GM21529 (cell line): Measurements from ENCODE around the gene C1QL3.

Experiments
- ATAC-seq: cut with Tn5 transposase; IDR thresholded peaks from one replicate; pipeline ENCODE4 v1.9.1; 2021; ENCODE audit not compliant: unreplicated experiment

The C1QL3 gene

DNA sequence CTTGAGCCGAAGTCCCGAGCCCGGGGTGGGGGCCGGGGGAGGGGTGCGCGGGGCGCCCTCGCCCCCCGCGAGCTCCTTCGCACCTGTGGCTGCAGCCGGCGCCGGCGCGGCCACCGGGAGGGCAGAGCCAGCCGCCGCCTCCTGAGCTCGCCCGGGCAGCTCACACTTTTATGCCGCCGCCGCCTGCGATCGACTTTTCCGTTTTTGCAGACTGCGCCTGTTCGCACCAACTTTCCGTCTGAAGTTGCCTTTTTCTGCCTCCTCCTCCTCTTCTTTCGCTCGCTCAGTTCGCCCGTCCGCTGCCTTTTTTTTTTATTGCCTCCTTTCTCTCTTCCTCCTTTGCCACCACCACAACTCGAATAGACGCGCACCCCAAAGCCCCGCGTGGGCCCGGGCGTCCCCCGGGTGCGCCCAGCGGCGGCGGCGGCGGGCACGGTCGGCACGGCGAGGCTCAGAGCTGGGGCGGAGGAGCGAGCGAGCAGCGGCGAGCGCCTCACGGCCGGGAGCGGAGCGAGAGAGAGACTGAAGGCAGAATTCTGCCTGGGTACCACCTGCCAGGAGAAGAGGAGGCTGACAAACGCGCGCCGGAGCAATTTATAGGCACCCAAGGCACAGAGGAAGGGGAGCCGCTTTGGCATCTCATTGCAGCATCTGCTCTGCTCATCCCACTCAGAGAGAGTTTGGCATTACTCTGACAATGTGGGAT, at the start of gene C1QL3:
TSS of gene C1QL3 (minus strand) at position 569 of the 706 bp plus-strand sequence. CDS start 814 bp downstream, outside the sequence.
- ATAC-seq = peak; percentile 26

DNA sequence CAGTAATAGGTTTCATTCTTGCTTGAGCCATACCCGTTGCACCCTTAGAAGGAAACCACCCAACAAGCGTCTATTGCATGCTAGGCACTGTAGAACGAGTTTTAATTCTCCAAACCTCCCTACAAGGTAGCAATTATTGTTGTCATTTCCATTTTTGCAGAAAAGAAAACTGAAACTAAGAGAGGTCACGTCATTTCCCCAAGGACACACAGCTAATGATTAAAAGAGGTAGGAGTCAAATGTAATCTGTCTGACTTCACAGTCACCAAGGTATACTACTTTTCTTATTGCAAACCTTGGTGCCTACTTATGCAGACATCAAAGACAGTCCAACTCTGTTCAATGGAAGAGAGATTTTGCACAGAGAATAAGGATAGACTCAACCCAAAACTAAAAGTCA, 49.1 kb upstream of the C1QL3 start:
- peak; percentile 90 for ATAC-seq

DNA sequence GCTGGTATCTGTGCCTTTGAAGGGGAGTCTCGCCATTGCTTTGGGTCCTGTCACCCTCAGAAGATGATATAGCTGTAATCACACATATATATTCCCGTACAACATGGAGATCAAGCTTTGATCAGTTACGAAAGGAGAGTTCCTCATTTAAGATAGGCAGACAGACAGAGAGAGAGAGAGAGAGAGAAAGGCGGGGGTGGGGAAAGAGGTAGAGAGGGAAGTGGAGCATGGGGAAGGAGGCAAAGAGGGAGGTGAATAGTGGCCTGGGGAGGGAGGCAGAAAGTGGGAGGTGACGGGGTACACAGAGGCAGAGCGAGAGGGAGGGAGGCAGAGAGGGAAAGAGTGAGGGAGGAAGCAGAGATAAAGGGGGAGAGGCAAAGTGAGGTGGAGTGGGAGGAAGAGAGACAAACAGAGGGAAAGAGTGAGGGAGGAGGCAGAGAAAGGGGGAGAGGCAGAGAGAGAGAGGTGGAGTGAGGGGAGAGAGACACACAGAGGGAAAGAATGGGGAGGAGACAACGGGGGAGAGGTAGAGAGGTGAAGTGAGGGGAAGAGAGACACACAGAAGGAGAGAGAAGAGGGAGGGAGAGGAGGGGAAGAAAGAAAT, 44.6 kb upstream of the C1QL3 start:
- no peak for ATAC-seq

DNA sequence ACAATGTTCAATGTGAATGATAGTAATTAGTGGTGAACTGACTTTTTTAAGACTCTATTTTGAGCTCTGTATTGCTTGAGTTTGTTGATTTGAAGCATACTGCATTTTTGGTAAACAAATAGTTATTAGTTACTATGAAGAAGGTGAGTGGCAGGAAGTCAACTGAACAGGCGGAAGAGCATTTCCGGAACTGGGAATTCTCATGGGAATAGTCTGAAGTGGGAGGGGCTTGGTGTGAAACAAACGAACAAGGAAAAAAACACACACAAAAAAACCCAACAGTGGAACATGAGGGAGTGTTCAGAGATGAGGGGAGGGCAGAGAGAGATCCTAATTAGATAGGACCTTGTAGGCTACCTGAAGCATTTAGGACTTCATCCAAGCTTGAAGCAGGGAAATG, 43.9 kb upstream of the C1QL3 start:
- no peak for ATAC-seq

DNA sequence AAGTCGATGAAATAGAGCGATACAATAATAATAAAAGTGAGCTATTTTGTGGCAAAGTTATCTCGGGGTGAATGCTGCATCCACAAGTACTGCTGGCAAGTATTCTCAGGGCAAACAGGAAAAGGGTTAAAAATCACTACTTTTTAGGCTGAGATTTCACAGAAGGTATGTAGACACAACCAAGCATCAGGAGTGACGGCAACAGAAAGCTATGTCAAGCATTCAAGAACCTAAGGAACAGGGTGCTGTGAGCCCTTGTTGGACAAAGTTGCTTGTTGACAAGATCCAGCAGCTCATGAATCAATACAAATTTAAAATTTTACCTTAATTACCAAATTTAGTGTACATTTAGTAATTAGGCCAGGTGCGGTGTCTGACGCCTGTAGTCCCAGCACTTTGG, 41.2 kb upstream of the C1QL3 start:
- no peak for ATAC-seq

DNA sequence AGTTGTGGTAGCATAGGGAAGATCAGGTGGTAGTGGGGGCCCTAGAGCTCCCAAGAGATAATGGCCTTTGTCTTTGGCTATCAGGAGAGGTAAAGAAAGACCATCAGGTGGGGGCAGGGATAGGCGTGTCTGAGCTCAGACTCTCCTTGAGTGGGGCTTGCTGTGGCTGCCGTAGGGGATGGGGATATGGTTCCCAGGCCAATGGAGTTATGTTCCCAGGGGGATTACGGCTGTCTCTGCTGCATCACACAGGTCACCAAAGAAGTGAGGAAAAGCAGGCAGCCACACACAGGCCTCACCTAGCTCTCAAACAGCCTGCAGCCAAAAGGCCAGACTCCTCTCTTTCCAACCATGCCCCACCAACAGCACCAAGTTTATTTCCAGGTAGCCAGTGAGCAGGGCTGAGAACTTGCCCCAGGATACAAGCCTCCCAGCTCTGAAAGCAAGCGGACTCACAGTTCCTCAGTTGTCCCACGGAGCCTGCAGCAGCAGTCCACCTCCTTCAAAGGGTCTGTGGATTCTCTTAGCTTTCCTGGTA, 37.6 kb upstream of the C1QL3 start:
- no peak for ATAC-seq

DNA sequence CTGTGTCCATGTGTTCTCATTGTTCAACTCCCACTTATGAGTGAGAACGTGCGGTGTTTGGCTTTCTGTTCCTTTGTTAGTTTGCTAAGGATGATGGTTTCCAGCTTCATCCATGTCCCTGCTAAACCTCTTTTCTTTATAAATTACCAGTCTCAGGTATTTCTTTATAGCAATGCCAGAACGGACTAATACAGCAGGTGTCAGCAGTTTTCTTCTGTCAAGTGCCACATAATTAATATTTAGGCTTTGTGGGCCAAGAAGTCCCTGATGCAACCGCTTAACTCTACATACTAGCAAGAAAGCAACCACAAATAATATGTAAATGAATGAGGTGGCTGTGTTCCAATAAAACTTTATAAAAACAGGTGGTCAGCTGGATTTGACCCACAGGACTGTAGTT, 26.3 kb upstream of the C1QL3 start:
- no peak for ATAC-seq

DNA sequence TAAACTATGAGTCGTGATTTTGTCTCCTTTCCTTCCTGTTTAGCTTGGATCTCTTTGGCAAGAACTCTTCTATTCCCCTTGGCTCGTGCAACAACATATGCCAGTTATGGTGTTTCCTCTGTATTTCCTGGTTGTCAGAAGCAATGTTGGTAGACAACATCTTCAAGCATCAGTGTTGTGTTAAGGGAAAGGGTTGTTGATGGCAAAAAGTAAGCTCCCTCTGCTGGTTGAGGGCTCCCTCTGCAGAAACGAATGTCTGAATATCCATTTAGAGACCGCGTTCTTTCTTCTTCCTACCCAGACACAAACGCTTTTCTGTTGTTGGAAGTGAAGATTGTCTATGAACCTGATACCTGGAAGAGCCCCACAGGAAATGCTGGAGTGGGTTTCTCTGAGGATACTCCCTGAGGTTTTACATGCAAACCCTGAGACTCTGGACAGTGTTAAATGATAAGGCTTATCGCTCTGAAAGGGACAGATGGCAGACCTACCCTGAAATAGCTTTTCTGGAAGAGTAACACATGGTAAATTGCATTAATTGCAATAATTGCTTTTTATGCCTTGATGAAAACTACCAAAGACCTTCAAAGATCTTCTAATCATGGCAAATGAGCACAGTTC, 23.5 kb upstream of the C1QL3 start:
- ATAC-seq = peak; percentile 62

DNA sequence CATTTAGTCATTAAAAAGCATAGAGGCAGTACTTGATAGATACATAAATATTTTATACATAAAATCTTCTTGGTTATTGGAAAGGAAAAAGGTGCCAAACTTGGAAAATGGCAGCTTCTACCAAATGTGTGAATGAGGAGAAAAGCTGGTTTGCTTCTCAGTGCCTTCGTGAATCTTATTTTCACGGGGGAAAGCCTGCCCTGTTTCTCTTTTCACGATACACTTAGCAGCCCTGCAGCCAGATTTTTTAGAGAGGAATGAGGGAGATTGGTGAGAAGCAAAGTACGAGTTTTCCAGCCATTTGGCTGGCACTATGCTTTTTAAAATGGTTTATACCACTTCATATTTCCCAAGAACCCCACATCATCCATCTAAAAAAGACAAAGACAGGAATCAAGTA, 22.9 kb upstream of the C1QL3 start:
- no peak for ATAC-seq

DNA sequence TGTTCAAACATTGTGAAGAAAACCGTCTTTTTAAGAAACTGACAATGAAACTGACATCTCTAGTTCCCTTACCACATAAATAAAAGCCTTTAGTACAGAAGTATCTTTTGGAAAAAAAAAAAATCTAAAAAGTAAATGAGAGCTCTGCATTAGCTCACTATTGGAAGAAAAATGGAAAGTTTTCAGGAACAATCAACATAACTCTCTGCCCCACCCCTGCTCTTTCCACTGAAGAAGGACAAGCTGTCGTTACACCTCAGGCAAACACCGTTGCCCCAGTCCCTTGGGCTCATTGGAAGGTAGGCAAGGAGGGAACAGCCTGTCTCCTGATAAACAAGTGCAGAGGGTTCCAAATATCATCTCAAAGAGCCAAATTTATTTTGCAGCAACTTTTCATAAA, 22.4 kb upstream of the C1QL3 start:
- ATAC-seq = no peak

DNA sequence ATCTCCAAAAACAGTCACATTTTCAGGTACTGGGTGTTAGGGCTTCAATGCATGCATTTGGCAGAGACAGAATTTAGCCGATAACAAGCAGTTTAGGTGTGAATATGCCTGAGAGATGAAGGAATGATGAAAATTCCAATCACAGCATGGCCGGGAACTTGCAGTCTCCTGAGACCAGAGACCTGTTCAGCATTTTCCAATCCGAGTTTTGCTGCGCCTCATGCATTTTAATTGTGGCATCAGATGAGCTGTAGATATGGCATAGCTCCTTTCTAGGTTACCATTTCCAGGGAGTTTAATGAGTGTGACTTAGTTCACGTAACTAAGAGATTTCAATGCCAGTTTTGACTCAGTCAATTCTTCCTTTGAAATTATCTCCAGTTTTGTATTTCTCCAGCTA, 14.5 kb upstream of the C1QL3 start:
- no peak for ATAC-seq

DNA sequence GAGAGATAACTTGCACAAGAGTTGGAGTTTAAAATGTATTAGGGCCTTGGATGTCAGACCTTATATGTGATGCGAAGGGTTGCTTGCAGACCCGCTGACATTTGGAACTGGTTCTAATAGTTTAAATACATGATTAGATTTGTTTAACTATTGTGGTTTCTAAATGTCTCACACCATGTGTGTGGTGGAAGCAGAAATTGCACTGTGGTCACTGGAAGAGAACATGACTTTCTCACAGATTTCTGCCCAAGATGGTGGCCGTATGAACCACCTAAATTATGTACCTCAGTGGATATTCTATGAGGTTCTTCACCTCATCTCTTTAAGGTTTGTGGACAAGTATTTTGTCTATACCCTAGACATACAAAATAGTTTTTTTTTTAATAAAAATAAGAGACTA, 8.2 kb upstream of the C1QL3 start:
- no peak for ATAC-seq

DNA sequence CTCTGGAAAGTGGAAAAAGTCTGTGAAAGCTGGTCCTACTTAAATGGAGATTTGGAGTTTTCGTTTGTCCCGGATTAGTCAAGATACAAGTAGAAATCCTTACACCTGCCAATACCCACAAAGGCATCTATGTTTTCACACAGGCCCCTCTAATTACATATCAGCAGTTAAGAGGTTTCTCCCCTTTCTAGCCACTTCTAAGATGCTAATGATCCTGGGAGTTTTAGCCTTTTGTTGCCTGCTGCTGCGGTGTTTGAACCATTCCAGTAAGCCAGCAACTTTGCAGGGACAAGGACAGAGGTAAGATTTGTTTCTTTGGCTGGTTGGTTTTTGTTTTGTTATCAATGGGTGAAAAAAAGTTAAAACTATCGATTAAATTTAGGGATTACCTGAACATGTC, 5.8 kb upstream of the C1QL3 start:
- ATAC-seq = no peak

DNA sequence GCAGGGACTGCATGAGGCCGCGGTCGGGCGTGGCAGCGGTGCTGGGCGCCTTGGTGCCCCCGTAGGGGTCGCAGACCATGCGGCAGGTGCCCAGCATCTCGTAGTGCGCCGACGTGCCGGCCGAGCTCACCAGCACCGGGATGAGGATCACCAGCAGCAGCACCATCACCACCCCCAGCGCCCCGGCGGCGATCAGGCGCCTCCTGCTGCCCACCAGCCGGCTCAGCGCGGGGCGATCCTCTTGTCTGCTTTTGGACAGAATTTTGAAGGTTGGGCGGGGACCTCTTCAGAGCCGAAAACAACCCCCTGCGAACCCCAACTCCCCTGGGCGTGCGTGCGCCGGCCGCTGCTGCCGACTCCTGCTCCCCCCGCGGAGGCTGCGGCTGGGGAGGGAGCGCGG, 779 bp downstream of the C1QL3 start:
- peak; percentile 43 for ATAC-seq

DNA sequence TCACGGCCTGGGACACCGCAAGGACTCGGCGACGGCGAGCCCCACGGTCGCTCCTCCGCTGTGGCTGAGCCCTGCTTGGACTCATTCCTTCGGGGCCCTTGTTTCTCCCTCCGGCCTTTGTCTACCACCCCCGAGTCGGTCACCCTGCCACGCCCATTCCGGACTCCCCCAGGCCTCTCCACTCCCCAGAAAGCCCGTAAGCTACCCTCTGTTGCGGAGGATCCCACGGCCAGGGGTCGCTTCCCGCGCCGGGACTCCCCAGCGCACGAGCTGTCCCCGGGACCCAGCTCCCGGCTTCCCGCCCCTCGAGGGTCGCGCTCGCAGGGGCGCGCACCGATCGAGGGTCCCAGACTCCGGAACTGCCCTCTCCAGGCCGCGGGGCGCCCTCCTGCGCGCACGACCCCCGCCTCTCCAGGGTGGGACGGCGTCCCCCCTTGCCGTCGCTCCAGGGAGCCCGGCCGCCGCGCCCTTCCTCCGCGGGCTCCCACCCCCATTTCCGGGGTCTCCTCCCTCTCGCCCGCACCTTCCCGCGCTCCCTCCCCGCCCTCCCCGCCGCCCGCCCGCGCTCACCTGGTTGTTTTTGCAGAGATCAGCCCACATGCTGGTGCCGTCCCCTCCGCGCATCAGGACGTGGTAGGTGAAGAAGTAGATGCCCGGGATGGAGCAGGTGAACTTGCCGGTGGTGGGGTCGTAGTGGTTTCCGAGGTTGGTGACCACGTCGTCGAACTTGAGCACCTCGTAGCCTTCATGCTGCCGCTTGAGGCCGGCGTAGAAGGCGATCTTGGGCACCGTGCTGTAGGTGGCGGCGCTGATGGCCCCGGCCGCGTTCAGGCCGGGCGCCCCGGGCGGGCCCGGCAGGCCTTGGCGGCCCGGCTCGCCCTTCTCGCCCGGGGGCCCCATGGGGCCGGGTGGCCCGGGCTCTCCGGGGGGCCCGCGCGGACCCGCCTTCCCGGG, 1.5 kb downstream of the C1QL3 start:
- peak; percentile 16 for ATAC-seq

DNA sequence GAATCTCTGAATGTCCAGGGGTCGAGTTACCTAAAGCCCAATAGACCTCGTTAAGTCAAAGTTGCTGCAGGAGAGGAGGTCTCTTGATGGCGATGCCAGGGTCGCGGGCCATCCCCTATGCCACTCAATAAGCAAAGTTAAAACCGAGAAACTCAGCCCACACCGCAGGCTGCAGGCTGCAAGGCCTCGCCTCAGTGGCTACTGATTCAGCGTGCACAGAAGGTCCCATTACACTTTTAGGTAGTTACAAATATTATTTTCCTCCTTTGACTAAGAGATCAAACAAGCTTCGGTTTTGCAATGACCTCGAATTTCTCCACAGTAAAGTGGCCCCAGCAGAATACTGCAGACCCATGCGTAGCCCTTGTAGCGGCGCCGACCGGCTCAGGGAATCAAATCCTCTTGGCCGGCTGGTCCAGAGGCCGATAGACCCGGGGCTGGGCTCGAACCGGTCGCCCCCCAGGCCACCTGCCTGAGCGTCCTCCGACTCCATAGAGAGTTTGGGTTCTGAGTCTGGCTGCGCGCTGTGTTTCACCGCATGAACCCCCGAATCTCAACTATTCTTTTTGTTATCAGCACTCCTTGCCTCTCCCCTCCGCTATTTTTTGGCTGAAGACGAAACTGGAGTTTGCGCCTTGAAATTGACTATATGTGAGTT, 2.3 kb downstream of the C1QL3 start:
- peak; percentile 66 for ATAC-seq

DNA sequence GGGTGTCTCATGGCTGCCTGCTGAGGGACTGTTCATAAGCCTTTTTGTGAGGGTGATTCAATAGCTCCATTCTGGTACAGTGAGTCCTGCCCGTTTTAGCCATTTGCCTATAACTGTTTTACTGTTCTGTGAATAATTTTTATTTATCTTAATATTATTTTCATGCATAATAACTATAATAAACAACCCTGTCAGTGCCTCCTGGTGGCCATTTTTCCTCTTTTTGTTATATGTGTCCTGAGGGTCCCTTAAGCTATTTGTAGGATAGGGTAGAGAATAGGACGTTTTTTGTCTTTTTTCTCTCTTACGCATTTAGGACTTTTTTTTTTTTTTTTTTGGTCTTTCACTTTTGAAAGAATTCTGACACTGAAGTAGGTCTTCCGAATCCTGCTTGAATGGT, 2.9 kb downstream of the C1QL3 start:
- ATAC-seq = no peak

DNA sequence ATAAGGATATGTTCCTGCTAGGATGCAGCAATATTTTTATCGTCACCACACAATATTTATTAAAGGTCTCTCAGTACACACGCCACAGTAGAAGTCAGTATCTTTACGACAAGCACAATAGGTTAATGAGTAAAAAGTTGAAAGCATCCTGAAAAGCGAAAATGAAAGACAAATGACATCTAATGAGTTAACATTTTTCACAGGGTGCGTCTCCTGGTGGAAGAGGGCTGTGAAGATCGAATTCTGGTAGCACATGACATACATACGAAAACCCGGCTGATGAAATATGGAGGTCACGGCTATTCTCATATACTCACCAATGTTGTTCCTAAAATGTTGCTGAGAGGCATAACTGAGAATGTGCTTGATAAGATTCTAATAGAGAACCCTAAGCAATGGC, 10.8 kb downstream of the C1QL3 start:
- no peak for ATAC-seq

DNA sequence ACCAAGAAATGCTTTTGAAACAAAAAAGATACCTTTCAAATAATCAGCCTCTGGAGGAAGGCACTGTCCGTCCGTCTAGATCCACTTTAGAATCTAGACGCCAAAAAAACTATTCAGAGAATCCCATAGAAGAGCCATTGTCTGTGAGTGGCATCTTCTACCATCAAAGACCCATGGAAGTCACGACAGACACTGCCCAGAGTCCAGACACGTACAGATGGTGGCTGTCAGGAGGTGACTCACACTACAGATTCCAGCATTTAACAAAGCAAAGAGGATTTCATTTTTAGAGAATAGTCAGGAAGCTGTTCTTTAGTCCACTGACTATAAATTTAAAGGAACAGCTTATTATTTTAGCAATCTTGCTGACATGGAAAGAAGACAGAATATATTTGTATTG, 11.7 kb downstream of the C1QL3 start:
- ATAC-seq = no peak

DNA sequence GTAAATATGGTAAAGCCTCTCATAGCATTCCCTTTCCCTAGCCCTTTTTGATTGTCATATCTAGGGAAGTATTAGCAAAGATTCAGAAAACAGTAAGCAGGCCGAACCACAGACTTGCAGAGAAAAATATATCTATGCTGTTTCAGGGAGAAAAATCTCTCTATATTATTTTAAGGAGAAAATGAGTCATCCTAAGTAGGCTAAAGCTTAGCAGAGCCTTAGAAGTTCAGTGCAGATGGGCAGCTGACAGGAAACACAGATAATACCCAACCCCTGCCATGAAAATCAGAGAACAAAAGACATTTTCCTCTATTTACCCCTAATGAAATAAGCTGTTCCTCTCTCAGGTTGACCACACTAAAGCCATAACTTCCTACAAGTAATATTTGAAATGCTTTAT, 16.5 kb downstream of the C1QL3 start:
- ATAC-seq = no peak

DNA sequence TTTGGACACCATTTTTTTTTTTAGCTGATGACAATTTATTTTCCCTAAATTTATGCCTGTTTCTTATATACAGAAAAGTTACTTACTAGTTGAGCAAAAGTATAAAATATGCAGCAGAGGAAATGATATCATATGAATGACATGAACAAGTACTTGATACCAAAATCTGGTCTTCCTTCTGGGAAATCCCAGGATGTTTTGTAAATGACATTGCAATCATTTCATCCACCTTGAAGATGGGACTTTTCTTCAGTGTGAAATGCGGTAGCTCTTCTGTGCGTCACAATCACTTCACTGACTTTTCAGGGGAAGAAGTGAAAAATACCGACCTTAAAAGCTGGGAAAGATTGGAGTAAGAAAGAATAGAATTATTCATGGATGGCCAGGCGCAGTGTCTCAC, 23.8 kb downstream of the C1QL3 start:
- no peak for ATAC-seq
